ENCODE results near the gene CACNA1S.

Gene CACNA1S

DNA sequence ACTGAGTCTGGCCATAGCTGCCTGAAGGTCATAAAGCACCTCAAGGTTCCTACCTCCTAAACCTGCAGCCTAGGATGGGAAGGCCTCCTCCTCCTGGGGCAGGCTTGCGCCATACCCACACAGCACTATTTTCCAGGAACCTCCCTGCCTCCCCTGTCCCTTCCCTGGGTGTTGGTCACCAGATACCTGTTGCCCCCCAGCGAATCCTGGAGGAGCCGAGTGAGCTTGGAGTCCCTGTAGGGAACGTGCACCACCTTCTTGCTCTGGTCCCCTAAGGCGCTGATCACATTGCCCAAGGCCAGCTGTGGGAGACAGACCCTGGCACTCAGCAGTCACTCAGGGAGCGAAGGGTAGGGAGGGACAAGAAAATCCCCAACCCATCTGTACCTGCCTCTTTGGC lies 108.1 kb downstream of the CACNA1S start:
- no peak overlapping the region for H3K9ac ChIP-seq (ENCODE audit: low read length)
- TF ChIP-seq, protein P1, sequence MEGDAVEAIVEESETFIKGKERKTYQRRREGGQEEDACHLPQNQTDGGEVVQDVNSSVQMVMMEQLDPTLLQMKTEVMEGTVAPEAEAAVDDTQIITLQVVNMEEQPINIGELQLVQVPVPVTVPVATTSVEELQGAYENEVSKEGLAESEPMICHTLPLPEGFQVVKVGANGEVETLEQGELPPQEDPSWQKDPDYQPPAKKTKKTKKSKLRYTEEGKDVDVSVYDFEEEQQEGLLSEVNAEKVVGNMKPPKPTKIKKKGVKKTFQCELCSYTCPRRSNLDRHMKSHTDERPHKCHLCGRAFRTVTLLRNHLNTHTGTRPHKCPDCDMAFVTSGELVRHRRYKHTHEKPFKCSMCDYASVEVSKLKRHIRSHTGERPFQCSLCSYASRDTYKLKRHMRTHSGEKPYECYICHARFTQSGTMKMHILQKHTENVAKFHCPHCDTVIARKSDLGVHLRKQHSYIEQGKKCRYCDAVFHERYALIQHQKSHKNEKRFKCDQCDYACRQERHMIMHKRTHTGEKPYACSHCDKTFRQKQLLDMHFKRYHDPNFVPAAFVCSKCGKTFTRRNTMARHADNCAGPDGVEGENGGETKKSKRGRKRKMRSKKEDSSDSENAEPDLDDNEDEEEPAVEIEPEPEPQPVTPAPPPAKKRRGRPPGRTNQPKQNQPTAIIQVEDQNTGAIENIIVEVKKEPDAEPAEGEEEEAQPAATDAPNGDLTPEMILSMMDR (IDR thresholded peaks at IDR 0.05; ENCODE audit: low read depth, low read length) = no peak
- no peak for TF ChIP-seq EZH2phosphoT487 (IDR thresholded peaks at IDR 0.05; ENCODE audit: low read depth)
- peaks cover 28% of the 10 kb centered on the region for H3K79me2 ChIP-seq (ENCODE audit: low read length)
- H3K4me1 ChIP-seq (ENCODE audit: low read length) = no peaks in the 10 kb centered on the region
- H2AFZ ChIP-seq (ENCODE audit: low read depth, low read length) = no peak overlapping the region
- H3K4me2 ChIP-seq (ENCODE audit: low read length) = no peak overlapping the region
- peaks cover 59% of the 10 kb centered on the region for H4K20me1 ChIP-seq (ENCODE audit: insufficient read depth, low read length)
- peaks cover 81% of the 10 kb centered on the region for H3K36me3 ChIP-seq (replicated peaks; ENCODE audit: low read depth, low read length)
- H3K4me3 ChIP-seq (ENCODE audit: low read length) = no peak overlapping the region
- H3K27me3 ChIP-seq (ENCODE audit: low read depth, low read length) = no peaks in the 10 kb centered on the region
- no peaks in the 10 kb centered on the region for H3K9me3 ChIP-seq (ENCODE audit: insufficient read depth, low read length)
- no peak overlapping the region for H3K27ac ChIP-seq (ENCODE audit: low read length)

DNA sequence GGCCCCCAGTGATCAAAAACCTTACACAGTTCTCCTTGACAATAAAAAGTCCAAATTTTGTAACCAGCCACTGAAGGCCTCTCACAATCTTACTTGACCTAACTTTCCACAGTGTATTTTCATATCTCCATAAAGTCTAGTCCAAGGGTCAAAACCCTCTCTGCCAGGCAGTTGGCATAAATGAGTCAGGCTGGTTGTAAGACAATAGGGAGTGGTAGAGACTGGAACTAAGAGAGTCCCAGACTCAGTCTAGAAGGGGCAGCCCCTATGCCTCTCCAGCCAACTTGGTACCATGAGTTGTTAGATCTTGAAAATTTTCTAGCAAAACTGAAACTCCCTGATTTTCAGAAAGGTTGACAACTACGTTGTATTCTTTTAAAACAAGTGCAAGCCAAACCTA lies 109.7 kb downstream of the CACNA1S start:
- peaks cover 82% of the 10 kb centered on the region for H3K36me3 ChIP-seq (replicated peaks; ENCODE audit: low read depth, low read length)
- H3K27ac ChIP-seq (ENCODE audit: low read length) = no peak overlapping the region
- H2AFZ ChIP-seq (ENCODE audit: low read depth, low read length) = no peak overlapping the region
- no peaks in the 10 kb centered on the region for H3K9me3 ChIP-seq (ENCODE audit: insufficient read depth, low read length)
- peaks cover 43% of the 10 kb centered on the region for H4K20me1 ChIP-seq (ENCODE audit: insufficient read depth, low read length)
- peaks cover 11% of the 10 kb centered on the region for H3K79me2 ChIP-seq (ENCODE audit: low read length)
- TF ChIP-seq, protein P1 (IDR thresholded peaks at IDR 0.05; ENCODE audit: low read depth, low read length) = no peak
- TF ChIP-seq EZH2phosphoT487 (IDR thresholded peaks at IDR 0.05; ENCODE audit: low read depth) = no peak
- no peaks in the 10 kb centered on the region for H3K4me1 ChIP-seq (ENCODE audit: low read length)
- H3K4me2 ChIP-seq (ENCODE audit: low read length) = no peak overlapping the region
- no peak overlapping the region for H3K9ac ChIP-seq (ENCODE audit: low read length)
- H3K27me3 ChIP-seq (ENCODE audit: low read depth, low read length) = no peaks in the 10 kb centered on the region
- H3K4me3 ChIP-seq (ENCODE audit: low read length) = no peak overlapping the region

DNA sequence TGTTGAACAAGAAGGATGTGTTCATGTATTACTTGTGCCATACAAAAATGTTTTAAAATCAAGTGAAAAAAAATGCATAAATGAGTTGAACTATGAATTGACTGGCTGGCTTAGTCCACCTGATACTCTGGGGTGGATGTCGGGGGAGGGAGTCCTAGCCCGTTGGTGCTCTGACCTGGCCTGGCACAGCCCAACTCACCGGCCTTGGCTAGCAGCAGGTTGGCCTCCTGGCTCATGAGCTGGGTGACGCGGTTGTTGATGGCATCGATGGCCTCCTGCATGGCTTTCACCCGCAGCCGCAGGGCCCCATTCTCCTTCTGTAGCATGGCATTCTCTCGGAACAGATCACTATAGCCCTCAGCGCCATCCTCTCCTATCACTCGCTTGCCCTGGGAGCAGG lies 110.3 kb downstream of the CACNA1S start:
- H3K9ac ChIP-seq (ENCODE audit: low read length) = no peak overlapping the region
- H4K20me1 ChIP-seq (ENCODE audit: insufficient read depth, low read length) = peaks cover 38% of the 10 kb centered on the region

DNA sequence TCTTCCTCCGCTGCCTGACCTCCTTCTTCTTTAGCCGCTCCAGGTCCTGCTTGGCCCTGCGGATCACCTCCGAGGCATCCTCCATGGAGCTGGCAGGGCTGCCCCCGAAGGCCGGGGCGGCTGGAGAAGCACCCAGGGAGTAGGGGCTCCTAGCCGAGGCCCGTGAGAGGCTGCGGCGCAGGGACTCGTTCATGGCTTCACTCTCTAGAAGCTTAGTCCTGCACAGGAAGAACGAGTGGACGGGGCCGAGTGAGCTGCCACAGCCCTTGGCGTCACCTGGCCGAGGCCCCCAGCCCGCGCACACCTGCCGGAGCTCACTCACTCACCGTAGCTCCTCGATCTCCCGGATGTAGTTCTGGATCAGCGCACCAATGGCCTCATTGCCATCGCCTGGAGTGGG lies 111.8 kb downstream of the CACNA1S start:
- no peak for TF ChIP-seq EZH2phosphoT487 (IDR thresholded peaks at IDR 0.05; ENCODE audit: low read depth)
- TF ChIP-seq, protein P1 (IDR thresholded peaks at IDR 0.05; ENCODE audit: low read depth, low read length) = no peak
- no peak overlapping the region for H3K27ac ChIP-seq (ENCODE audit: low read length)
- no peaks in the 10 kb centered on the region for H3K27me3 ChIP-seq (ENCODE audit: low read depth, low read length)
- H3K9ac ChIP-seq (ENCODE audit: low read length) = no peak overlapping the region
- peaks cover 3% of the 10 kb centered on the region; the same call in 1 of the 2 replicates for H3K79me2 ChIP-seq (ENCODE audit: low read length)
- H3K9me3 ChIP-seq (ENCODE audit: insufficient read depth, low read length) = no peaks in the 10 kb centered on the region
- peaks cover 94% of the 10 kb centered on the region for H3K36me3 ChIP-seq (replicated peaks; ENCODE audit: low read depth, low read length)
- no peak overlapping the region for H2AFZ ChIP-seq (ENCODE audit: low read depth, low read length)
- no peak overlapping the region for H3K4me2 ChIP-seq (ENCODE audit: low read length)
- H4K20me1 ChIP-seq (ENCODE audit: insufficient read depth, low read length) = peaks cover 32% of the 10 kb centered on the region
- no peaks in the 10 kb centered on the region for H3K4me1 ChIP-seq (ENCODE audit: low read length)
- no peak overlapping the region for H3K4me3 ChIP-seq (ENCODE audit: low read length)

More for the DNA sequence above, 110.3 kb downstream of the CACNA1S start:
- TF ChIP-seq EZH2phosphoT487 (IDR thresholded peaks at IDR 0.05; ENCODE audit: low read depth) = no peak
- TF ChIP-seq, protein P1 (IDR thresholded peaks at IDR 0.05; ENCODE audit: low read depth, low read length) = no peak
- Histone ChIP-seq H2AFZ (ENCODE audit: low read depth, low read length) (no peak overlapping the region), H3K4me1 (ENCODE audit: low read length) (no peaks in the 10 kb centered on the region), H3K36me3 (replicated peaks; ENCODE audit: low read depth, low read length) (peaks cover 86% of the 10 kb centered on the region), H3K9me3 (ENCODE audit: insufficient read depth, low read length) (no peaks in the 10 kb centered on the region), H3K79me2 (ENCODE audit: low read length) (peaks cover 7% of the 10 kb centered on the region; the same call in 1 of the 2 replicates), H3K4me3 (ENCODE audit: low read length) (no peak overlapping the region), H3K27me3 (ENCODE audit: low read depth, low read length) (no peaks in the 10 kb centered on the region), H3K4me2 (ENCODE audit: low read length) (no peak overlapping the region), H3K27ac (ENCODE audit: low read length) (no peak overlapping the region)
